Common myeloid progenitor, CD34-positive (primary cell): ENCODE results near the gene SULF2.

Experiments used
- CTCF ChIA-PET: fragments of 350-600 bp; sonication (Branson Sonifier 250); formaldehyde crosslinking; loops from one replicate; lab custom pipeline; 2021; ENCODE audit warnings: antibody characterized with exemption; lab: Charles Lee
- POLR2A ChIA-PET: fragments of 350-600 bp; sonication (Branson Sonifier 250); formaldehyde crosslinking; loops from one replicate; lab custom pipeline; 2021; ENCODE audit warnings: antibody characterized with exemption; lab: Charles Lee
- DNase-seq, 3 donors: peaks; one replicate each; pipeline versions ENCODE4 v3.0.0 to v3.0.0-alpha.2; 2013
- H3K27ac ChIP-seq, 2 experiments: 1 replicate in 1 of 2; 2 replicates in 1 of 2; pipeline ENCODE4 v1.7.0; 2013; ENCODE audit warnings: inconsistent platforms in 2 of 2, low read length in 2 of 2, mild to moderate bottlenecking in 2 of 2, low read depth in 1 of 2, moderate library complexity in 1 of 2; ENCODE audit not compliant: severe bottlenecking in 2 of 2, insufficient read depth in 1 of 2, poor library complexity in 1 of 2
- H3K27me3 ChIP-seq, 5 experiments: replicated peaks in 2 of 5; 1 replicate in 3 of 5; 2 replicates in 2 of 5; pipeline versions ENCODE4 v1.6.1 to v1.7.0; 2013; ENCODE audit warnings: low read length in 4 of 5, mild to moderate bottlenecking in 2 of 5, moderate library complexity in 2 of 5, inconsistent platforms in 1 of 5; ENCODE audit not compliant: insufficient read depth in 5 of 5, control insufficient read depth in 4 of 5
- H3K36me3 ChIP-seq, 4 experiments: 1 replicate in 2 of 4; 2 replicates in 2 of 4; pipeline versions ENCODE4 v1.6.1 to v1.7.0; 2013; ENCODE audit warnings: low read length in 3 of 4, control low read depth in 1 of 4, mild to moderate bottlenecking in 1 of 4; ENCODE audit not compliant: control insufficient read depth in 4 of 4, insufficient read depth in 4 of 4
- H3K4me1 ChIP-seq, 4 experiments: 1 replicate in 3 of 4; 2 replicates in 1 of 4; pipeline versions ENCODE4 v1.6.1 to v1.7.1; 2013; ENCODE audit warnings: low read length in 3 of 4, mild to moderate bottlenecking in 3 of 4, control low read depth in 1 of 4, inconsistent platforms in 1 of 4, moderate library complexity in 1 of 4; ENCODE audit not compliant: control insufficient read depth in 4 of 4, insufficient read depth in 4 of 4; ENCODE audit errors: control extremely low read depth in 1 of 4
- H3K4me3 ChIP-seq, 7 experiments: 1 replicate in 4 of 7; 2 replicates in 3 of 7; pipeline versions ENCODE4 v1.5.1 to v1.7.0; 2013; ENCODE audit warnings: mild to moderate bottlenecking in 7 of 7, low read length in 6 of 7, moderate library complexity in 6 of 7, inconsistent platforms in 2 of 7, low read depth in 2 of 7, control low read depth in 1 of 7; ENCODE audit not compliant: insufficient read depth in 4 of 7, control insufficient read depth in 1 of 7; ENCODE audit errors: extremely low read depth in 1 of 7
- H3K9me3 ChIP-seq, 5 experiments: 1 replicate in 4 of 5; 2 replicates in 1 of 5; pipeline versions ENCODE4 v1.6.1 to v1.7.1; 2013; ENCODE audit warnings: low read length in 4 of 5, mild to moderate bottlenecking in 2 of 5, inconsistent platforms in 1 of 5, low read depth in 1 of 5, moderate library complexity in 1 of 5; ENCODE audit not compliant: control insufficient read depth in 4 of 5, insufficient read depth in 2 of 5; ENCODE audit errors: control extremely low read depth in 1 of 5
- WGBS: methylation state at CpG from one replicate; pipeline ENCODE4 v1.1.5; 2013; ENCODE audit not compliant: insufficient coverage; 5-methylcytosine and 5-hydroxymethylcytosine counted together

SULF2 gene

GRCh38 chr20:47708953-47709833 lies 76.1 kb downstream of the SULF2 start:
- H3K4me3 ChIP-seq = no peak overlapping the region
- POLR2A ChIA-PET = interaction anchor here (0.6 kb wide), 1 partner anchor 367 kb away, joined by 4 read pairs; no protein-coding TSS in a partner anchor
- H3K36me3 ChIP-seq = no peaks in the 10 kb centered on the region
- H3K4me1 ChIP-seq = peaks cover 0 to 29% (median 15%) of the 10 kb centered on the region in 4 experiments
- H3K27ac ChIP-seq = no peak overlapping the region
- WGBS = 96% methylated on average over 8 of the region's 10 CpGs
- CTCF ChIA-PET = interaction anchor here (1.8 to 6.1 kb wide), 3 partner anchors 16 to 31 kb away, joined by 7 to 24 read pairs (median 9); no protein-coding TSS in a partner anchor
- no peaks in the 10 kb centered on the region for H3K27me3 ChIP-seq
- H3K9me3 ChIP-seq = peaks cover 0 to 3% (median 0%) of the 10 kb centered on the region in 5 experiments
- DNase-seq = no peak

GRCh38 chr20:47708140-47708807 lies 77.0 kb downstream of the SULF2 start:
- WGBS = 100% methylated on average over 9 of the region's 10 CpGs
- ChIA-PET POLR2A (interaction anchor here (0.6 kb wide), 1 partner anchor 177 kb away, joined by 4 read pairs; no protein-coding TSS in a partner anchor), CTCF (interaction anchor here (1.8 to 6.1 kb wide), 3 partner anchors 15 to 30 kb away, joined by 7 to 24 read pairs (median 9); no protein-coding TSS in a partner anchor)
- no peaks in the 10 kb centered on the region for H3K27me3 ChIP-seq
- no peak overlapping the region for H3K4me3 ChIP-seq
- no peaks in the 10 kb centered on the region for H3K36me3 ChIP-seq
- no peak overlapping the region for H3K27ac ChIP-seq
- DNase-seq = no peak
- peaks cover 0 to 3% (median 0%) of the 10 kb centered on the region in 5 experiments for H3K9me3 ChIP-seq
- H3K4me1 ChIP-seq = peaks cover 0 to 29% (median 15%) of the 10 kb centered on the region in 4 experiments

- Histone ChIP-seq H3K27me3 (no peaks in the 10 kb centered on the region), H3K4me3 (no peak overlapping the region), H3K9me3 (peaks cover 0 to 6% (median 0%) of the 10 kb centered on the region in 5 experiments), H3K4me1 (peaks cover 0 to 24% (median 15%) of the 10 kb centered on the region in 4 experiments), H3K36me3 (no peaks in the 10 kb centered on the region), H3K27ac (no peak overlapping the region)
- DNase-seq = no peak
- ChIA-PET CTCF (no interaction called here), POLR2A (no interaction called here)
- 91% methylated on average over 4 of the region's 5 CpGs for WGBS
These were observed 78.9 kb downstream of the SULF2 start for GRCh38 chr20:47706345-47706744.

GRCh38 chr20:47705497-47705856 lies 79.8 kb downstream of the SULF2 start:
- ChIA-PET POLR2A (no interaction called here), CTCF (no interaction called here)
- no peak overlapping the region for H3K4me3 ChIP-seq
- H3K4me1 ChIP-seq = peaks cover 0 to 15% (median 7%) of the 10 kb centered on the region in 4 experiments
- no peak overlapping the region for H3K27ac ChIP-seq
- no peaks in the 10 kb centered on the region for H3K36me3 ChIP-seq
- no peak for DNase-seq
- H3K9me3 ChIP-seq = peaks cover 0 to 6% (median 0%) of the 10 kb centered on the region in 5 experiments
- H3K27me3 ChIP-seq = no peaks in the 10 kb centered on the region
- WGBS = 100% methylated on average over 5 of the region's 7 CpGs

GRCh38 chr20:47704746-47705496 lies 80.4 kb downstream of the SULF2 start:
- Histone ChIP-seq H3K9me3 (peaks cover 0 to 6% (median 0%) of the 10 kb centered on the region in 5 experiments), H3K27ac (no peak overlapping the region), H3K36me3 (no peaks in the 10 kb centered on the region), H3K4me1 (peaks cover 0 to 9% (median 2%) of the 10 kb centered on the region in 4 experiments), H3K4me3 (no peak overlapping the region), H3K27me3 (no peaks in the 10 kb centered on the region)
- POLR2A ChIA-PET = interaction anchor here (0.8 kb wide), 1 partner anchor 771 kb away, joined by 3 read pairs; no protein-coding TSS in a partner anchor
- no peak for DNase-seq
- CTCF ChIA-PET = interaction anchor here (1.2 kb wide), 1 partner anchor 16 kb away, joined by 3 read pairs; no protein-coding TSS in a partner anchor
- 89% methylated on average over 12 of the region's 15 CpGs for WGBS

GRCh38 chr20:47703748-47704147 lies 81.5 kb downstream of the SULF2 start:
- Histone ChIP-seq H3K27ac (no peak overlapping the region), H3K27me3 (no peaks in the 10 kb centered on the region), H3K4me1 (peaks cover 0 to under 1% (median 0%) of the 10 kb centered on the region in 4 experiments), H3K9me3 (peaks cover 0 to 6% (median 0%) of the 10 kb centered on the region in 5 experiments), H3K4me3 (no peak overlapping the region), H3K36me3 (no peaks in the 10 kb centered on the region)
- ChIA-PET CTCF (interaction anchor here (1.2 kb wide), 1 partner anchor 18 kb away, joined by 3 read pairs; no protein-coding TSS in a partner anchor), POLR2A (interaction anchor here (0.6 kb wide), 2 partner anchors 563 to 1278 kb away, joined by 3 to 4 read pairs; no protein-coding TSS in a partner anchor)
- WGBS = 86% methylated on average over 2 of the region's 5 CpGs
- no peak for DNase-seq
